Stimulated activated CD8-positive, alpha-beta memory T cell treated with anti-CD3 and anti-CD28 coated beads, Interleukin-12 subunit alpha, Interleukin-12 subunit beta, amount 100 ng/mL, for 4 hours (primary cell): ENCODE results near the gene HAPSTR1.

Source experiments
- DNase-seq: peaks from one replicate; pipeline ENCODE4 v3.0.0-alpha.2; 2020; ENCODE audit warnings: low read depth

Gene HAPSTR1

GRCh38 chr16:9124444-9124843 lies 33.0 kb downstream of the HAPSTR1 start:
- no peak for DNase-seq

GRCh38 chr16:9124908-9125584 lies 33.6 kb downstream of the HAPSTR1 start:
- DNase-seq, result no peak

- DNase-seq, result no peak
Observed at GRCh38 chr16:9125658-9126505, 34.4 kb downstream of the HAPSTR1 start.

GRCh38 chr16:9126609-9127008 lies 35.2 kb downstream of the HAPSTR1 start:
- DNase-seq, result no peak

- no peak for DNase-seq
Observed at GRCh38 chr16:9128346-9129342, 37.2 kb downstream of the HAPSTR1 start.

GRCh38 chr16:9134306-9134705 lies 42.9 kb downstream of the HAPSTR1 start:
- DNase-seq, result no peak

- DNase-seq, result peak; percentile 46
Observed at GRCh38 chr16:9134739-9135138, 43.3 kb downstream of the HAPSTR1 start.

- no peak for DNase-seq
Observed at GRCh38 chr16:9135797-9136196, 44.4 kb downstream of the HAPSTR1 start.

- no peak for DNase-seq
Observed at GRCh38 chr16:9136596-9136995, 45.2 kb downstream of the HAPSTR1 start.

- DNase-seq, result no peak
Observed at GRCh38 chr16:9138021-9138680, 46.7 kb downstream of the HAPSTR1 start.

GRCh38 chr16:9138731-9139501 lies 47.5 kb downstream of the HAPSTR1 start:
- peak; percentile 43 for DNase-seq

GRCh38 chr16:9139965-9140364 lies 48.5 kb downstream of the HAPSTR1 start:
- DNase-seq, result no peak
